Mesodermal cell (in vitro differentiated cells): ENCODE data around the gene FBXL17.

Experiments
- H3K27ac ChIP-seq: 2 replicates; pipeline ENCODE4 v1.7.0; 2013; ENCODE audit warnings: mild to moderate bottlenecking, low read depth, low read length, moderate library complexity; ENCODE audit not compliant: severe bottlenecking
- H3K36me3 ChIP-seq: 2 replicates; pipeline ENCODE4 v1.7.1; 2013; ENCODE audit warnings: mild to moderate bottlenecking, low read length, moderate library complexity; ENCODE audit not compliant: control insufficient read depth, insufficient read depth
- H3K4me1 ChIP-seq: one replicate; pipeline ENCODE4 v1.7.1; 2013; ENCODE audit warnings: mild to moderate bottlenecking, low read length; ENCODE audit not compliant: insufficient read depth, control insufficient read depth, poor library complexity, severe bottlenecking
- H3K4me3 ChIP-seq: 2 replicates; pipeline ENCODE4 v1.7.0; 2013; ENCODE audit warnings: low read length, control low read depth, mild to moderate bottlenecking; ENCODE audit not compliant: insufficient read depth, poor library complexity, severe bottlenecking; ENCODE audit errors: extremely low read depth
- H3K9me3 ChIP-seq: 2 replicates; pipeline ENCODE4 v1.7.1; 2013; ENCODE audit warnings: mild to moderate bottlenecking, low read length, moderate library complexity; ENCODE audit not compliant: control insufficient read depth
- WGBS, 2 experiments: methylation state at CpG; one replicate each; pipeline ENCODE4 v1.1.5; 2013; ENCODE audit warnings: missing lambda C conversion rate in 2 of 2; ENCODE audit not compliant: insufficient coverage in 2 of 2; 5-methylcytosine and 5-hydroxymethylcytosine counted together

The FBXL17 gene

DNA sequence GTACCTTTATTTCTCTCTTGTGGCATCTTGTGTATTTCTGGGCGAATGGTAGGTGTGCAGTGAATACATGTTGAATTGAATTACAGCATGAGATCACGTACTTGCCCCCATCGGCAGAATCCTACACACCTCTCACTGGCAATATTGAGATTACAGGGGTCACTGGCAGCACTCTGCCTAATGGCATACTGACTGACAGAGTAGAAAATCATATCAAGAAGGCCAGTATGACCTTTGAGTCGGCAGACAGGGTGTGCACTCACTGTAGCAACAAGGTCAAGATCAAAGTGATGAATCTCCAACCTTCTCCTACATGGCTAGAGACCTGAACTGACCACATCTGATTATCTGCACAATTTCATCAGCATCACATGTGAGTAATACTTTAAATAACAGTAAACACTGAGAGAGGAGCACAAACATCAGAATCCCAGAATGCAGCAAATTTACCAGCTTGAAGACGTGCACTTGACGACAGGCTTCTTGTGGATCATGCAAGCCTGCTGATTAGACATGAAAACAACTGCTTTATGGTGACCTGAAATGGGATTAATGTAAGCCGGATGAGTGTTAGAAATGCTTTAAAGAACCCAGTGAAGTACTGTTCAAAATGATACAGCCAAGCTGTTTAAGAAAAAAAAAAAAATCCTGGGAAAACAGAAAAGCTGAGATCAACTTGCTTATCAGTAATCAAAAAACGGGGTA is 444.1 kb downstream of the FBXL17 start:
- H3K27ac ChIP-seq: peak overlapping the region; percentile 60
- 92 to 96% methylated on average over 5 to 6 of the region's 8 CpGs for WGBS, 2 experiments
- H3K9me3 ChIP-seq: no peaks in the 10 kb centered on the region
- no peaks in the 10 kb centered on the region for H3K36me3 ChIP-seq
- H3K4me3 ChIP-seq: no peak overlapping the region
- no peaks in the 10 kb centered on the region for H3K4me1 ChIP-seq

DNA sequence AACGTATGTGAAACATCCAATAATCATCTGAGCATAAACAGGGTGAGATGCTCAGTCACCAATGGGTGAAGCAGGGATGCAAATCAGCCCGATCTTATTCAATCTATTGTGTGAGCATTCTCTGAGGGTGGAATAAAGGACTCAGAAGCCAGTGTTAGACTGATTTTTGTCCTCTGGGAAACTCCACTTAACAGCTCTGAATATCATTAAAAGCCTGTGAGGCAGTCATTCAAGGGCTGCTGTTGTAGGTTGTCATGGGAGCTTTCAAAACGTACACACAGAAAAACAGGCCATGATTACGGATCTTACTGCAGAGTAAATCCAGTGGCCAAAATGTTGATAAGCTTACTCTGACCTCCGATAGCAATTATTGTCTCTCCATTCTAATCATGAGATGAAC is 444.7 kb downstream of the FBXL17 start:
- no peak overlapping the region for H3K4me3 ChIP-seq
- no peaks in the 10 kb centered on the region for H3K9me3 ChIP-seq
- no peaks in the 10 kb centered on the region for H3K36me3 ChIP-seq
- 78 to 86% methylated on average over 3 to 4 of the region's 5 CpGs for WGBS, 2 experiments
- H3K4me1 ChIP-seq: no peaks in the 10 kb centered on the region
- H3K27ac ChIP-seq: peak overlapping the region; percentile 60

DNA sequence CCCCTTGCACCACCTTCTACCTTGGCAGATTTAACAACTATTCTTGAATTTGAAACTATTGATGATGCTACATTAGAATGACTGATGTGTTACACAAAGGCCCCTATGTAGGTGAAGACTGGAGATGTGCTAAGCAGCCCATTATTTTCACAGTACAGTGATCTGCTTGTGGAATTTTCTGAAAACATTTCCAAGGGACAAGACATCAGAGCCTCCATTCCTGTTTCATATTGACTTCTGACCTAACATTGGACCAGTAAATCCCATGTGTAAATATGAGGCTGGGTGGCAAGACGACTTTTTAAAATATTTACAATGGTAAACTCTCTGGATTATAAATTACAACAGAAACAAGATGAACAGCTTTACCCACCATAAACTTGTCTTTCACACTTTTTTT is 445.4 kb downstream of the FBXL17 start:
- Histone ChIP-seq H3K4me1 (no peaks in the 10 kb centered on the region), H3K4me3 (no peak overlapping the region), H3K27ac (no peak overlapping the region), H3K9me3 (no peaks in the 10 kb centered on the region), H3K36me3 (no peaks in the 10 kb centered on the region)
- WGBS, 2 experiments: no CpG with 5 or more reads among the region's 1 CpG

DNA sequence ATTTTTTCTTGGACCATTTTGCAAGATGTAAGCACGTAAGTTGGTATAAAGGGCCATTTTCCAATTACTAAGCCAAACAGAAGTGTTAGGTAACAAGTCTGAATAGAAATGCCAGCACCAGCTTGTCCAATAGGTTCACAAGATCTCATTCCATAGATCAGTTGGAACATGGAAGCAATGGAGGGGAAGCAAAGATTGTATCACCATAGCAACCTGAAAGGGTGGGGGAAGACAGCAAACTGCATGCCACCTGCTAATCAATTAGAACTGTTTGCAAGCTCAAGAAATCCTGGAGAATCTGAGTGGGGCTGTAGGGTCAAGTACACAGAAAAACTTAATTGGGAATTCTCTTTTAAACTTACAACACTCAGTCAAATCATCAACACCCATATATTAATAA is 446.3 kb downstream of the FBXL17 start:
- Histone ChIP-seq H3K36me3 (no peaks in the 10 kb centered on the region), H3K4me1 (no peaks in the 10 kb centered on the region), H3K9me3 (no peaks in the 10 kb centered on the region), H3K27ac (no peak overlapping the region), H3K4me3 (no peak overlapping the region)
- WGBS, 2 experiments: 100% methylated on average over 1 of the region's 1 CpG; no CpG with 5 or more reads in 1 of the 2 experiments

DNA sequence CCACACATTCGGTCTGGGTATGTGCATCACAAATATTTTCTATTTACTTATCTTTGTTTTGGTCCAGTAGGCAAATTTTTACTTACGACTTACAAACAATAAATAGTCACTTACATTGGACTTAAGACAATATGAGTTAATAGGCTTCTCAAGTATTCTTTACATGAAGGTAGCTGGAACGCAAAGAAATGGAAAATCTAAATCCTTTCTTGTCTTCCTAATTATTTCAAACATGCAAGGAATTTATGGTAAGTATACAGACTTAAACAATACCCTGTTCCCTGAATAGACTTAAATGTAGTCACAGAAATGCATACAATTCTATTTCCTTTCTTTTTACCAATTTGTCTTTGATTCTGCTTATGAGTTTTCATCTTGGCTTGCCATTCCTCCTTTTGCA is 448.6 kb downstream of the FBXL17 start:
- Histone ChIP-seq H3K9me3 (no peaks in the 10 kb centered on the region), H3K36me3 (no peaks in the 10 kb centered on the region), H3K27ac (no peak overlapping the region), H3K4me3 (no peak overlapping the region), H3K4me1 (no peaks in the 10 kb centered on the region)
- WGBS, 2 experiments: no CpG with 5 or more reads among the region's 3 CpGs

DNA sequence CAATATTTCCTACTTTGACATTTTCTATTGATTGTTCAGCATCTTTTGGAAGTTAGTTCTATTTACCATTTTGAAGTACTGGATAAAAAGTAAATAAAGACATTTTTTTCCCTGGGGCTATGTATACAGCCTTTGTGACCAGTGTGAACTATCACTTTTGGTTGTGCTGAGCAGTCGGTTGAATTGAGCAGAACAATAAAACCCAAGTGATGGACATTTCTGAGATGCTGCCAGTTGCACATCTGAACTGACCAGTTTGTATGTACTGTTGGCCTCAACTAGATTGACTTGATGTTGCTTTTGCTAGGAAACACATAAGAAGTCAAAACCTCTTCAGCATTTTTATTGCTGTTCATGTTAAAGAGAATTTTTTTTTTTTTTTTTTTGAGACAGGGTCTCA is 451.0 kb downstream of the FBXL17 start:
- Histone ChIP-seq H3K4me1 (no peaks in the 10 kb centered on the region), H3K9me3 (no peaks in the 10 kb centered on the region), H3K4me3 (no peak overlapping the region), H3K27ac (no peak overlapping the region), H3K36me3 (no peaks in the 10 kb centered on the region)
- WGBS, 2 experiments: 80 to 89% methylated on average over 1 of the region's 1 CpG

DNA sequence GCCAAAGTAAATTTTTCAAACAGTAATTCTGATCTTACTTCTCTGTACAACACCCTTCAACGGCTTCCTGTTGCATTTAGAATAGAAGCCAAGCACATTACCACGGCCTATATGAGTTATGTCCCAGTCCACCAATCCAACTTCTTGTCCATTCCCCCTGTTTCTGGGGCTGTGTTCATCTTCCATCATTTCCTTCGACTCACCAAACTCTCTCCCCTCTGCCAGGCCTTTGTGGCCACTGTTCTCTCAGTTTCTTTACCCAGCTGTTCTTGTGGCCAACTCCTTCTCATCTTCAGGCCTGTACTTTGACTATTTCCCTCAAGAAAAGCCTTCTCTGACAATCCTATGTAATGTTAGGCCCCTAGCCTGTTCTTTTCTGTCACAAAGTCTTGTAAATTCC is 451.8 kb downstream of the FBXL17 start:
- H3K4me3 ChIP-seq: no peak overlapping the region
- no peak overlapping the region for H3K27ac ChIP-seq
- no peaks in the 10 kb centered on the region for H3K36me3 ChIP-seq
- H3K9me3 ChIP-seq: no peaks in the 10 kb centered on the region
- 91 to 95% methylated on average over 3 of the region's 3 CpGs for WGBS, 2 experiments
- H3K4me1 ChIP-seq: no peaks in the 10 kb centered on the region

DNA sequence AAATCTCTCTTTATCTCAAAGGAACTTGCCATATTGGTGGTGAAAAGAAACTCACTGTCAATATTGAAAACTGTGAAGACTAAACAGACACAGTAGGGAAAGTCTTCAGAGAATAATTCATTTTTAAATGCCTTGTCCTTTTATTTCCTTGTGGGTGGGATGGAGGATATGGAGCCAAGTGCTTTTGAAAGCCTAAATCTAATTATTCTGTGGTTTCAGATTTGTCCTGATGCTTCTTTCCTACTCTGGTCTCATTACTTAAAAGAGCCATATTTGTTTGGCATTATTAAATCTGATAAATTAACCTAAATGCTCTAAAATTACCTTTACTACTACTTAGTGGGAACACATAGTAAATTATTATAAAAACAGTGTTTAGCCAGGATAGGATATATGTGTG is 452.8 kb downstream of the FBXL17 start:
- no peaks in the 10 kb centered on the region for H3K36me3 ChIP-seq
- H3K4me3 ChIP-seq: no peak overlapping the region
- H3K27ac ChIP-seq: no peak overlapping the region
- H3K4me1 ChIP-seq: no peaks in the 10 kb centered on the region
- no peaks in the 10 kb centered on the region for H3K9me3 ChIP-seq

DNA sequence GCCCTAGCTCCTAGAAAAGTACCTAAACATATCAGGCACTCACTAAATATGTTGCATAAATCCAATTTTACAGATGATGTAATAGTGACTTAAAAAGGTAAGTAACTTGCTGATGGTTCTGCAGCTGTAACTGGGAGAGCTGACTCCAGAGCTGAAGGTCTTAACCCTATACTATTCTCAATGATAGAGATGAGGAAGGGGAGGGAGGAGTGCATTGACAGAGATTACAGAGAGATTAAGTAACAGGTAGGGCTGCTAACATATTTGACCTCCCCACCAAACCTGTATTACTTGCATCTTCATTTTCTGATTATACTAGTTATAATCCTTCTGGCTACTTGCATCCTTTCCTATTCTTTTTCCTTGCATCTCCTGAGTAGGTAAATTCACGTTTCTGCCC is 455.8 kb downstream of the FBXL17 start:
- Histone ChIP-seq H3K27ac (no peak overlapping the region), H3K4me3 (no peak overlapping the region), H3K4me1 (no peaks in the 10 kb centered on the region), H3K36me3 (no peaks in the 10 kb centered on the region), H3K9me3 (no peaks in the 10 kb centered on the region)
- WGBS, 2 experiments: no CpG with 5 or more reads among the region's 1 CpG

DNA sequence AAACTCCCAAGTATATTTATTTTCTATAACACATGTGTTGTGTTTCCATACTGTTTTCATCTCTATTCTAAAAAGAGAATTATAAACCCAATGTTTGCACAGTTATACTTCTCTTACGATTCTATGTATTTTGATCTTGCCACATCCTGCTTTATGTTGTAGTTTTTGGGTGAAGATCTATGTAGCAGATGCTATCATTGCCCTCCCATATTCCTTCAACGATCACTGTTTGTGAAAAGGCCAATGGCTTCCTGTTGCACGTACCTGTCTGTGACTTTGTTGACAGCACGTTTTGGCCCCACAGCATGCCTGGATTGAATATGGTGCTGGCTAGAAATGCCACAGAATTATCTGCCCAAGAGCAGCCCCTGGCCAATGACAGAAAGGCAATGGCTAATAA is 456.7 kb downstream of the FBXL17 start:
- H3K4me1 ChIP-seq: no peaks in the 10 kb centered on the region
- no peaks in the 10 kb centered on the region for H3K36me3 ChIP-seq
- 100% methylated on average over 2 of the region's 4 CpGs; no CpG with 5 or more reads in 1 of the 2 experiments for WGBS, 2 experiments
- no peaks in the 10 kb centered on the region for H3K9me3 ChIP-seq
- H3K4me3 ChIP-seq: no peak overlapping the region
- no peak overlapping the region for H3K27ac ChIP-seq

DNA sequence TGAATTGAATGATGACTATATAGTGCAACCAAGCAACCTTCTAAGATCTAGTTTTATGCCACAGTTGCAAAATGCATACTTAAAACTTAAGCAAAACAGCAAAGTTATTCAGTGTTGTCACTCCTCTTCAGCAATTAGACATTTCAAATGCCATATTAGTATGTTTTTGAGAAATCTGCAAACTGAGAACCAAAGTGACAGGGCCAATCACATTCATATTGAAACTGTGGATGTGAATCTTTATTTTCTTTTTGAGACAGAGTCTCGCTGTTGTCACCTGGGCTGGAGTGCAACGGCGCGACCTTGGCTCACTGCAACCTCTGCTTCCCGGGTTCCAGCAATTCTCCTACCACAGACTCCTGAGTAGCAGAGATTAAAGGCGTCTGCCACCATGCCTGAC is 461.9 kb downstream of the FBXL17 start:
- Histone ChIP-seq H3K4me3 (no peak overlapping the region), H3K27ac (no peak overlapping the region), H3K4me1 (no peaks in the 10 kb centered on the region), H3K36me3 (no peaks in the 10 kb centered on the region), H3K9me3 (no peaks in the 10 kb centered on the region)
- WGBS, 2 experiments: 100% methylated on average over 5 of the region's 6 CpGs; no CpG with 5 or more reads in 1 of the 2 experiments
